SK-N-SH treated with all-trans-retinoic acid at 6 μM for 48 hours (cell line): Measurements from ENCODE around the gene RPS14.

Experiments used
- ATAC-seq: fragments of 200-7000 bp; cut with Tn5 transposase; 3 replicates; pipeline ENCODE4 v1.9.1; 2020; ENCODE audit warnings: mild to moderate bottlenecking, moderate library complexity
- ARNTL ChIP-seq: fragments of 450-650 bp; formaldehyde crosslinking; IDR thresholded peaks from 2 replicates; pipeline ENCODE4 v1.5.0; 2020; ENCODE audit warnings: low read depth, mild to moderate bottlenecking, moderate library complexity, borderline replicate concordance
- BACH2 ChIP-seq: fragments of 250-450 bp; sonication (Bioruptor Pico); IDR thresholded peaks from 2 replicates; pipeline ENCODE4 v1.9.0; 2021; ENCODE audit warnings: mild to moderate bottlenecking, borderline replicate concordance
- CSDC2 ChIP-seq: fragments of 250-450 bp; sonication (Bioruptor Pico); IDR thresholded peaks from 2 replicates; pipeline ENCODE4 v1.5.0; 2020; ENCODE audit warnings: mild to moderate bottlenecking, moderate library complexity
- ESRRG ChIP-seq: fragments of 250-450 bp; sonication (Bioruptor Pico); IDR thresholded peaks from 2 replicates; pipeline ENCODE4 v1.6.1; 2021; ENCODE audit warnings: mild to moderate bottlenecking
- GLIS3 ChIP-seq: fragments of 250-450 bp; sonication (Bioruptor Pico); IDR thresholded peaks from 2 replicates; pipeline ENCODE4 v1.5.0; 2020; ENCODE audit warnings: mild to moderate bottlenecking, moderate library complexity
- ISL1 ChIP-seq: fragments of 250-450 bp; sonication (Bioruptor Pico); IDR thresholded peaks from 2 replicates; pipeline ENCODE4 v2.1.2; 2022; ENCODE audit warnings: mild to moderate bottlenecking, moderate library complexity
- OSR1 ChIP-seq: fragments of 250-450 bp; sonication (Bioruptor Pico); IDR thresholded peaks from 2 replicates; pipeline ENCODE4 v1.8.0; 2022; ENCODE audit warnings: moderate library complexity, mild to moderate bottlenecking, inconsistent platforms
- PPARA ChIP-seq: fragments of 250-450 bp; sonication (Bioruptor Pico); IDR thresholded peaks from 2 replicates; pipeline ENCODE4 v1.5.0; 2020; ENCODE audit warnings: mild to moderate bottlenecking, borderline replicate concordance
- RARB ChIP-seq: fragments of 250-450 bp; sonication (Bioruptor Pico); IDR thresholded peaks from 2 replicates; pipeline ENCODE4 v1.8.0; 2021; ENCODE audit warnings: mild to moderate bottlenecking, moderate library complexity
- SNAI2 ChIP-seq: fragments of 250-450 bp; sonication (Bioruptor Pico); IDR thresholded peaks from 2 replicates; pipeline ENCODE4 v1.5.0; 2020; ENCODE audit warnings: mild to moderate bottlenecking, moderate library complexity
- TCF4 ChIP-seq: fragments of 250-450 bp; sonication (Bioruptor Pico); IDR thresholded peaks from 2 replicates; pipeline ENCODE4 v1.8.0; 2021; ENCODE audit warnings: mild to moderate bottlenecking, moderate library complexity, borderline replicate concordance
- TOX ChIP-seq: fragments of 250-450 bp; sonication (Bioruptor Pico); IDR thresholded peaks from 2 replicates; pipeline ENCODE4 v1.8.0; 2021; ENCODE audit warnings: mild to moderate bottlenecking, moderate library complexity, borderline replicate concordance
- ZFP3 ChIP-seq: fragments of 250-450 bp; sonication (Bioruptor Pico); IDR thresholded peaks from 2 replicates; pipeline ENCODE4 v1.5.0; 2020; ENCODE audit warnings: mild to moderate bottlenecking, moderate library complexity
- ZNF70 ChIP-seq: fragments of 450-650 bp; formaldehyde crosslinking; IDR thresholded peaks from 2 replicates; pipeline ENCODE4 v1.5.0; 2020; ENCODE audit warnings: mild to moderate bottlenecking, moderate library complexity
- ZNF8 ChIP-seq: fragments of 450-650 bp; formaldehyde crosslinking; IDR thresholded peaks from 2 replicates; pipeline ENCODE4 v1.5.0; 2020; ENCODE audit warnings: mild to moderate bottlenecking, moderate library complexity
- TF ChIP-seq, protein P1 (sequence below): fragments of 250-450 bp; sonication (Bioruptor Pico); IDR thresholded peaks from 2 replicates; pipeline ENCODE4 v1.5.1; 2021; ENCODE audit warnings: mild to moderate bottlenecking, moderate library complexity
- TF ChIP-seq, protein P2 (sequence below): fragments of 250-450 bp; sonication (Bioruptor Pico); IDR thresholded peaks from 2 replicates; pipeline ENCODE4 v1.8.0; 2020; ENCODE audit warnings: mild to moderate bottlenecking, moderate library complexity, borderline replicate concordance
- TF ChIP-seq, protein P3 (sequence below): fragments of 250-450 bp; sonication (Bioruptor Pico); IDR thresholded peaks from 2 replicates; pipeline ENCODE4 v1.8.0; 2021; ENCODE audit warnings: low read depth, mild to moderate bottlenecking, moderate library complexity, borderline replicate concordance
- TF ChIP-seq, protein P4 (sequence below): fragments of 250-450 bp; sonication (Bioruptor Pico); IDR thresholded peaks from 2 replicates; pipeline ENCODE4 v1.5.1; 2020; ENCODE audit warnings: low read depth, mild to moderate bottlenecking, moderate library complexity

The RPS14 gene

DNA sequence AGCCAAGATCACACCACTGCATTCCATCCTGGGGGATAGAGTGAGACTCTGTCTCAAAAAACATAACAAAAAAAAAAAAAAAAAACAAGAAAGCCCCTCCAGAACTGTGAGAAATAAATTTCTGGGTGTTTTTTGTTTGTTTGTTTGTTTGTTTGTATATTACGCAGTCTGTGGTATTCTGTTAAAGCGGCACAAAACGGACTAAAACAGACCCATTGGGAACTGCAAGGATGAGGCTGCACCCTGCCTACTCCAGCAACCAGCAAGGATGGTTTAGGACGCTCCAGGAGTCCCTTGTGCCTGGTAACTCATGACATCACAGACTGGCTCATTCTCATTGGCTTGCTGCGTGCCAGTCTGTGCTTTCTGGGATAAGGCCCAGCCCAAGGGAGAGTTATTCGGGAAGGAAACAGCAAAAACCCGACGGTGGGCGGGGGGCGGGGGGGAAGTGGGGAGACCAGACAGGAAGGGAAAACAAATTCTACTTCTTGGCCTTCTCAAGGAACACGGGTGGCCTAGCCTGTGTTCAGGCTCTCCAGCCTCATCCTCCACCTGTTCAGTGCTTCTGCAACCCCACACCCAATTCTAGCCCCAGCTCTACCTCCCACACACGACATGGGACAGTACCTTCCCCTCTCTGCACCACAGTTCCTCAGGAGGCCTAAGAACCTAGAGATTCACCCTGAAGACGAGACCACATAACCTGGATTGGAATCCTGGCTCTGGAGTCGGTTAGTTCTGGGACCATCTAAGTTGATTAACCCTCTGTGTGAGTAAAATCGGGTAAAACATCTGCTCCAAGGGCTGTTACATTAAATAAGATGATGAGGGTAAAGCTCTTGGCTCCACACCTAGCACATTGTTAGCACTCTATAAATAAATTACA is 39.7 kb downstream of the RPS14 start:
- ATAC-seq = peak; percentile 98
- no peak for TF ChIP-seq ESRRG (CRISPR knock-in tag)
- TF ChIP-seq, protein P1, sequence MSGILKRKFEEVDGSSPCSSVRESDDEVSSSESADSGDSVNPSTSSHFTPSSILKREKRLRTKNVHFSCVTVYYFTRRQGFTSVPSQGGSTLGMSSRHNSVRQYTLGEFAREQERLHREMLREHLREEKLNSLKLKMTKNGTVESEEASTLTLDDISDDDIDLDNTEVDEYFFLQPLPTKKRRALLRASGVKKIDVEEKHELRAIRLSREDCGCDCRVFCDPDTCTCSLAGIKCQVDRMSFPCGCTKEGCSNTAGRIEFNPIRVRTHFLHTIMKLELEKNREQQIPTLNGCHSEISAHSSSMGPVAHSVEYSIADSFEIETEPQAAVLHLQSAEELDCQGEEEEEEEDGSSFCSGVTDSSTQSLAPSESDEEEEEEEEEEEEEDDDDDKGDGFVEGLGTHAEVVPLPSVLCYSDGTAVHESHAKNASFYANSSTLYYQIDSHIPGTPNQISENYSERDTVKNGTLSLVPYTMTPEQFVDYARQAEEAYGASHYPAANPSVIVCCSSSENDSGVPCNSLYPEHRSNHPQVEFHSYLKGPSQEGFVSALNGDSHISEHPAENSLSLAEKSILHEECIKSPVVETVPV = no peak
- no peak for TF ChIP-seq OSR1 (CRISPR knock-in tag)
- TF ChIP-seq SNAI2 = no peak
- no peak for TF ChIP-seq ISL1 (CRISPR knock-in tag)
- no peak for TF ChIP-seq TCF4
- TF ChIP-seq, protein P2, sequence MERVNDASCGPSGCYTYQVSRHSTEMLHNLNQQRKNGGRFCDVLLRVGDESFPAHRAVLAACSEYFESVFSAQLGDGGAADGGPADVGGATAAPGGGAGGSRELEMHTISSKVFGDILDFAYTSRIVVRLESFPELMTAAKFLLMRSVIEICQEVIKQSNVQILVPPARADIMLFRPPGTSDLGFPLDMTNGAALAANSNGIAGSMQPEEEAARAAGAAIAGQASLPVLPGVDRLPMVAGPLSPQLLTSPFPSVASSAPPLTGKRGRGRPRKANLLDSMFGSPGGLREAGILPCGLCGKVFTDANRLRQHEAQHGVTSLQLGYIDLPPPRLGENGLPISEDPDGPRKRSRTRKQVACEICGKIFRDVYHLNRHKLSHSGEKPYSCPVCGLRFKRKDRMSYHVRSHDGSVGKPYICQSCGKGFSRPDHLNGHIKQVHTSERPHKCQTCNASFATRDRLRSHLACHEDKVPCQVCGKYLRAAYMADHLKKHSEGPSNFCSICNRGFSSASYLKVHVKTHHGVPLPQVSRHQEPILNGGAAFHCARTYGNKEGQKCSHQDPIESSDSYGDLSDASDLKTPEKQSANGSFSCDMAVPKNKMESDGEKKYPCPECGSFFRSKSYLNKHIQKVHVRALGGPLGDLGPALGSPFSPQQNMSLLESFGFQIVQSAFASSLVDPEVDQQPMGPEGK = no peak
- TF ChIP-seq RARB (CRISPR knock-in tag) = no peak
- TF ChIP-seq, protein P3, sequence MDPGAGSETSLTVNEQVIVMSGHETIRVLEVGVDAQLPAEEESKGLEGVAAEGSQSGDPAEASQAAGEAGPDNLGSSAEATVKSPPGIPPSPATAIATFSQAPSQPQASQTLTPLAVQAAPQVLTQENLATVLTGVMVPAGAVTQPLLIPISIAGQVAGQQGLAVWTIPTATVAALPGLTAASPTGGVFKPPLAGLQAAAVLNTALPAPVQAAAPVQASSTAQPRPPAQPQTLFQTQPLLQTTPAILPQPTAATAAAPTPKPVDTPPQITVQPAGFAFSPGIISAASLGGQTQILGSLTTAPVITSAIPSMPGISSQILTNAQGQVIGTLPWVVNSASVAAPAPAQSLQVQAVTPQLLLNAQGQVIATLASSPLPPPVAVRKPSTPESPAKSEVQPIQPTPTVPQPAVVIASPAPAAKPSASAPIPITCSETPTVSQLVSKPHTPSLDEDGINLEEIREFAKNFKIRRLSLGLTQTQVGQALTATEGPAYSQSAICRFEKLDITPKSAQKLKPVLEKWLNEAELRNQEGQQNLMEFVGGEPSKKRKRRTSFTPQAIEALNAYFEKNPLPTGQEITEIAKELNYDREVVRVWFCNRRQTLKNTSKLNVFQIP (CRISPR knock-in tag) = no peak
- TF ChIP-seq CSDC2 (CRISPR knock-in tag) = no peak
- TF ChIP-seq, protein P4, sequence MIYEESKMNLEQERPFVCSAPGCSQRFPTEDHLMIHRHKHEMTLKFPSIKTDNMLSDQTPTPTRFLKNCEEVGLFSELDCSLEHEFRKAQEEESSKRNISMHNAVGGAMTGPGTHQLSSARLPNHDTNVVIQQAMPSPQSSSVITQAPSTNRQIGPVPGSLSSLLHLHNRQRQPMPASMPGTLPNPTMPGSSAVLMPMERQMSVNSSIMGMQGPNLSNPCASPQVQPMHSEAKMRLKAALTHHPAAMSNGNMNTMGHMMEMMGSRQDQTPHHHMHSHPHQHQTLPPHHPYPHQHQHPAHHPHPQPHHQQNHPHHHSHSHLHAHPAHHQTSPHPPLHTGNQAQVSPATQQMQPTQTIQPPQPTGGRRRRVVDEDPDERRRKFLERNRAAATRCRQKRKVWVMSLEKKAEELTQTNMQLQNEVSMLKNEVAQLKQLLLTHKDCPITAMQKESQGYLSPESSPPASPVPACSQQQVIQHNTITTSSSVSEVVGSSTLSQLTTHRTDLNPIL = no peak
- TF ChIP-seq ZFP3 = no peak
- TF ChIP-seq ZNF8 (CRISPR knock-in tag) = no peak

DNA sequence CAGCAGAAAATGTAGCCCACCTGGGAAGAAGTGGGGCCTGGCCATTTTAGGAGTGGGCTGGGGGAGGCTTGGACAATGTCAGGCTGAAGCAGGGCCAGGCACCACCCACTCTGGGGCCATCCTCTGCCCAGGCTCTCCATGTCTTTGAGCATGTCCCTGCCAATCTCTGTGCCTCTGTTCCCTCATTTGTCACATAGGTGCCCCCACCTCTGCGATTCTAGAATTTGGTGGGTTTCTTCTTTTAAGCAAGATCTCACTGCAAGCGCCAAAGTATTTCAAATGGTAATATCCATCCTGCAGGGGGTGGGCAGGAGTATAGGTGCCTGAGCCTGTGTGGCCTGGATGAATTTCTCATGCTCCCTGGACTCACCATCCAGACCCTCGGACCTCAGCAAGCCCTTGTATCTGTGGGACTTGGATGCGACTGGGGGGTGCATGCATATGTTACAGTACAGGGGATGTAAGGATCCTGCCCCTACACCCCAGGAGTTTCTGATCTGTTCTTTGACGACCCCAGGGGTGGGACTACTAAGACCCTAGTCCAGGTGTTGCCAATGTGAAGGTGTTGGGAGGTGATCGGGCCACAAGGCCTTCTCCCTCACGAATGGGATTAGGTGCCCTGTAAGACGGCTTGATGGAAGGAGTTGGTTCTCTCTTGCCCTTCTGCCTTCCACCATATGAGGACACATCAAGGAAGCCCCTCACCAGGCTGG is 41.2 kb downstream of the RPS14 start:
- TF ChIP-seq OSR1 (CRISPR knock-in tag) (no peak), BACH2 (CRISPR knock-in tag) (no peak), ZFP3 (no peak), TCF4 (no peak), PPARA (CRISPR knock-in tag) (no peak), ZNF8 (CRISPR knock-in tag) (no peak), ISL1 (CRISPR knock-in tag) (no peak), ZNF70 (CRISPR knock-in tag) (no peak), RARB (CRISPR knock-in tag) (no peak), TOX (CRISPR knock-in tag) (no peak)
- TF ChIP-seq, protein P3 (CRISPR knock-in tag) = no peak
- TF ChIP-seq, protein P4 = no peak
- TF ChIP-seq, all 23 proteins: peak for 0
- ATAC-seq = no peak

DNA sequence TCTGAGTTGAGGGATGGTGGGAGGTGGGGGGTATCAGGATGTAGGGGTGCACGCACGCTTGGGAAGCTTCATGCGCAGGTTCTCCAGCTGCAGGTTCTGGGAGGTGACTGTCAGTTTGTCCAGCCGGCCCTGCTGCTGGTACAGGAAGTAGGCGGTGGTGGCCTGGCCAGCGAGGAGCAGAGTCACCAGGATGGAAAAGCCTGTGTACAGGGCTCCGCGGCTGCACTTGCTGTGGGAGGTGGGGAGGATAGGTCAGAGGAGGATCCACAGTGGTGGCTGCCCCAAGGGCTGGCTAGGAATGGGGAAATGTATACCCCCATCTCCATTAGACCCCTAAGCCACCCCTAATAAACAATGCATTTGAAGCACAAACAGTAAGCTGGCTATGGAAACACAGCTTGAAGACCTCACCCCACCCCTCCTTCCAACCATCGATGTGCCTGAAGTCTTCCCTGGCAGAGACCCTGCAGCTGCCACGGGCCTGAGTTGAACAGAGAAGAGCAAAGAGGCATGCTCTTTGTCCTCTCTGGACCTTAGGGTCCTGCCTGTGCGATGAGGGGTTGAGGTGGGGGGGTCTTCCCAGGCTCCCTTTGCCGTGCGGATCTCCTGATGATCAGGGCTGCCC is 42.3 kb downstream of the RPS14 start:
- no peak for ATAC-seq
- TF ChIP-seq OSR1 (CRISPR knock-in tag) = no peak
- TF ChIP-seq, protein P1 = no peak
- no peak for TF ChIP-seq TOX (CRISPR knock-in tag)
- TF ChIP-seq TCF4 = no peak
- TF ChIP-seq, protein P3 (CRISPR knock-in tag) = no peak
- TF ChIP-seq, protein P4 = no peak
- no peak for TF ChIP-seq ZFP3
- no peak for TF ChIP-seq ISL1 (CRISPR knock-in tag)
- TF ChIP-seq ARNTL (CRISPR knock-in tag) = no peak
- no peak for TF ChIP-seq GLIS3 (CRISPR knock-in tag)
- no peak for TF ChIP-seq PPARA (CRISPR knock-in tag)
- TF ChIP-seq ZNF8 (CRISPR knock-in tag) = no peak
- no peak for TF ChIP-seq CSDC2 (CRISPR knock-in tag)
